C4-2B (cell line): ENCODE measurements around the gene FAU.

ENCODE experiments used
- CTCF ChIP-seq: fragments of 450-650 bp; conservative IDR thresholded peaks from 2 replicates; pipeline ENCODE4 v1.5.1; 2017; ENCODE audit warnings: mild to moderate bottlenecking
- ZFX ChIP-seq: fragments of 450-650 bp; IDR thresholded peaks from 2 replicates; pipeline ENCODE4 v1.6.1; 2017

GRCh38 chr11:65163684-65164083, 41.8 kb upstream of the FAU start:
- no peak for TF ChIP-seq CTCF
- TF ChIP-seq ZFX: no peak
